PC-3 (cell line): ENCODE results near the gene TBPL1. TPM values are rescaled to one million over a fixed set of nuclear protein-coding genes. Genes with fewer than 3 reads are reported as not detected.

ENCODE experiments used
- ATAC-seq: fragments of 200-7000 bp; cut with Tn5 transposase; 2 replicates; pipeline ENCODE4 v1.9.1; 2020; ENCODE audit warnings: mild to moderate bottlenecking, moderate library complexity
- BruUV-seq: library from RNA; stranded (reverse); fragments of 400-500 nt; replicated peaks from 2 replicates; lab custom pipeline; 2021; lab: Mats Ljungman, UMichigan
- CTCF ChIA-PET: fragments of 300-600 bp; sonication (Branson Sonifier 250); formaldehyde crosslinking; loops from one replicate; lab custom pipeline; 2022; ENCODE audit warnings: antibody characterized with exemption; lab: Charles Lee
- POLR2A ChIA-PET: fragments of 300-600 bp; sonication (Branson Sonifier 250); formaldehyde crosslinking; loops from one replicate; lab custom pipeline; 2022; ENCODE audit warnings: antibody characterized with exemption; ENCODE audit not compliant: unreplicated experiment; lab: Charles Lee
- DNase-seq: peaks from one replicate; pipeline ENCODE4 v3.0.0-alpha.2; 2015
- H2AFZ ChIP-seq: fragments of 300-600 bp; sonication (generic); 2 replicates; pipeline ENCODE4 v1.6.0; 2016; ENCODE audit warnings: antibody characterized with exemption, low read length
- H3F3A ChIP-seq: fragments of 300-600 bp; sonication (generic); one replicate; pipeline ENCODE4 v1.6.0; 2017; ENCODE audit warnings: antibody characterized with exemption, low read length, control low read depth, mild to moderate bottlenecking; ENCODE audit not compliant: unreplicated experiment
- H3K27ac ChIP-seq: fragments of 300-600 bp; sonication (generic); 2 replicates; pipeline ENCODE4 v1.5.1; 2016; ENCODE audit warnings: mild to moderate bottlenecking, low read length
- H3K27me3 ChIP-seq: fragments of 300-600 bp; sonication (generic); 2 replicates; pipeline ENCODE4 v1.6.1; 2016; ENCODE audit warnings: low read length, mixed read lengths
- H3K36me3 ChIP-seq: fragments of 300-600 bp; sonication (generic); 2 replicates; pipeline ENCODE4 v1.6.1; 2016; ENCODE audit warnings: low read depth, mixed run types, low read length, mixed read lengths
- H3K4me1 ChIP-seq: fragments of 300-600 bp; sonication (generic); 2 replicates; pipeline ENCODE4 v1.5.1; 2016; ENCODE audit warnings: low read length; ENCODE audit not compliant: insufficient read depth
- H3K4me2 ChIP-seq: fragments of 300-600 bp; sonication (generic); 2 replicates; pipeline ENCODE4 v1.6.0; 2016; ENCODE audit warnings: low read length
- H3K4me3 ChIP-seq: fragments of 300-600 bp; sonication (generic); 2 replicates; pipeline ENCODE4 v1.5.1; 2016; ENCODE audit warnings: mild to moderate bottlenecking, low read length, mixed read lengths
- H3K79me2 ChIP-seq: fragments of 300-600 bp; sonication (generic); 2 replicates; pipeline ENCODE4 v1.6.1; 2017; ENCODE audit warnings: low read length, mixed read lengths
- H3K9ac ChIP-seq: fragments of 300-600 bp; sonication (generic); 2 replicates; pipeline ENCODE4 v1.6.0; 2016; ENCODE audit warnings: mild to moderate bottlenecking, low read length
- H3K9me2 ChIP-seq: fragments of 300-600 bp; sonication (generic); replicated peaks from 2 replicates; pipeline ENCODE4 v1.6.1; 2016; ENCODE audit warnings: mixed run types, low read length, mixed read lengths
- H3K9me3 ChIP-seq: fragments of 300-600 bp; sonication (generic); 2 replicates; pipeline ENCODE4 v1.6.1; 2016; ENCODE audit warnings: low read length, mixed read lengths
- H4K20me1 ChIP-seq: fragments of 300-600 bp; sonication (generic); 2 replicates; pipeline ENCODE4 v1.6.1; 2016; ENCODE audit warnings: low read length, mixed read lengths
- CTCF ChIP-seq: fragments of 300-600 bp; sonication (generic); conservative IDR thresholded peaks from 2 replicates; pipeline ENCODE4 v1.5.1; 2017; ENCODE audit warnings: antibody characterized with exemption, low read depth, mild to moderate bottlenecking, low read length
- EZH2 ChIP-seq: fragments of 300-600 bp; sonication (generic); IDR thresholded peaks from one replicate; pipeline ENCODE4 v1.6.1; 2017; ENCODE audit warnings: antibody characterized with exemption, mild to moderate bottlenecking, low read length; ENCODE audit not compliant: unreplicated experiment
- EZH2phosphoT487 ChIP-seq: fragments of 300-600 bp; sonication (generic); IDR thresholded peaks from 2 replicates; pipeline ENCODE4 v1.6.1; 2018; ENCODE audit warnings: mild to moderate bottlenecking, antibody characterized with exemption, low read length, borderline replicate concordance
- intact Hi-C: fragments of 100-400 bp; cut with micrococcal nuclease; formaldehyde crosslinking; loops from 2 replicates; pipeline ENCODE4 v1.9.0; 2023
- total RNA-seq: library from RNA; depleted of rRNA; stranded (reverse); fragments of >200 nt; gene quantifications from 2 replicates; pipeline ENCODE4 v1.2.3, GENCODE V29; 2014

TBPL1 gene
- total RNA-seq, 1 experiment from 2014 or later = 30.8 TPM

DNA sequence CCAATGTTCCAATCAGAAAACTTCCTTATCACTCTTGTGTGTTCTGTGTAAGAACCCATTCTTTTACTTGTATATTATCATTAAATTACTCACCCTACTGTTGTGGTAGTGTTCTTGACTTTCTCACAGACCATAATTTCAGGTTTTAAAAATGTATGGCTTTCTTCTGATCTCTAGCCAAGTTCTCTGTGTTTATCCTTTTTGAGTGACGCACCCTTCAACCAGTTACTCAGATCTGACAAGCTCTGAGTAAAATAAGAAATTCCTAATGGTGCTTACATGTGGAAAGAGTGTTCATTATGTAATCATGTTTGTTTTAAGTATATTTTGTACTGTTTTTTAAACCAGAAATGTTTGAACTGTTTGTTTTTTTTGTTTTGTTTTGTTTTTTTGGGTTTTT is 11.0 kb downstream of the TBPL1 start:
- BruUV-seq = no TSS peak
- Histone ChIP-seq H3K36me3 (no peaks in the 10 kb centered on the region), H3K79me2 (peaks cover 79% of the 10 kb centered on the region), H3K4me2 (no peak overlapping the region), H4K20me1 (no peaks in the 10 kb centered on the region; the same call in 1 of the 2 replicates), H3K9me2 (no peaks in the 10 kb centered on the region), H3K4me1 (peaks cover 19% of the 10 kb centered on the region), H3K9ac (no peak overlapping the region), H3F3A (no peaks in the 10 kb centered on the region), H3K27me3 (no peaks in the 10 kb centered on the region), H3K4me3 (no peak overlapping the region), H2AFZ (no peak overlapping the region), H3K9me3 (no peaks in the 10 kb centered on the region), H3K27ac (no peak overlapping the region)
- peak; percentile 89 for DNase-seq
- CTCF ChIA-PET = interaction anchor here (0.7 kb wide), 1 partner anchor 1570 kb away, joined by 4 read pairs; no protein-coding TSS in a partner anchor
- intact Hi-C loops = no loop called here
- TF ChIP-seq EZH2 (no peak), CTCF (no peak), EZH2phosphoT487 (no peak)
- POLR2A ChIA-PET = no interaction called here
- peak; percentile 81 for ATAC-seq

DNA sequence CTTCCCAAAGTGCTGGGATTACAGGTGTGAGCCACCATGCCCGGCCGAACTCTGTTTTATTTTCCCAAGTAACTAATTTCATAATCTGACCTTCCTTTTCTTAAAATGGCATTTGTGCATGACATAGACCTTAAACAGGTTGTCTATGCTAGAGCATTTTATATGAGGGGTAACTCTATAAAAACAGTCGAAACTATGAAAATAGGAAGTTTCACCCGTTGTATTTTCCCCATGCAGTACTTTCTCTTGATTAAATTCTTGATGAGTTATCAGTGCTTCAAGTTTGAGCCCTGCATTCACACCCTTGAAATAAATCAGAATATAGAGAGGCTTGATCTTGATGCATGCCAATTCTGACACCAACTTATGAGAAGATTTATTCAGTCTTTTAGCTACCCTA is 11.7 kb downstream of the TBPL1 start:
- ChIA-PET POLR2A (no interaction called here), CTCF (no interaction called here)
- no peak overlapping the region for H2AFZ ChIP-seq
- peaks cover 76% of the 10 kb centered on the region for H3K79me2 ChIP-seq
- TF ChIP-seq EZH2phosphoT487 (no peak), EZH2 (no peak), CTCF (no peak)
- DNase-seq (no peak), ATAC-seq (no peak)
- H4K20me1 ChIP-seq = no peaks in the 10 kb centered on the region; the same call in 1 of the 2 replicates
- H3K9ac ChIP-seq = no peak overlapping the region
- no TSS peak for BruUV-seq
- H3K4me3 ChIP-seq = no peak overlapping the region
- H3K27ac ChIP-seq = no peak overlapping the region
- H3K9me2 ChIP-seq = no peaks in the 10 kb centered on the region
- intact Hi-C loops = no loop called here
- H3K4me1 ChIP-seq = peaks cover 19% of the 10 kb centered on the region
- no peaks in the 10 kb centered on the region for H3K27me3 ChIP-seq
- H3K9me3 ChIP-seq = no peaks in the 10 kb centered on the region
- H3K36me3 ChIP-seq = no peaks in the 10 kb centered on the region
- H3K4me2 ChIP-seq = no peak overlapping the region
- no peaks in the 10 kb centered on the region for H3F3A ChIP-seq

DNA sequence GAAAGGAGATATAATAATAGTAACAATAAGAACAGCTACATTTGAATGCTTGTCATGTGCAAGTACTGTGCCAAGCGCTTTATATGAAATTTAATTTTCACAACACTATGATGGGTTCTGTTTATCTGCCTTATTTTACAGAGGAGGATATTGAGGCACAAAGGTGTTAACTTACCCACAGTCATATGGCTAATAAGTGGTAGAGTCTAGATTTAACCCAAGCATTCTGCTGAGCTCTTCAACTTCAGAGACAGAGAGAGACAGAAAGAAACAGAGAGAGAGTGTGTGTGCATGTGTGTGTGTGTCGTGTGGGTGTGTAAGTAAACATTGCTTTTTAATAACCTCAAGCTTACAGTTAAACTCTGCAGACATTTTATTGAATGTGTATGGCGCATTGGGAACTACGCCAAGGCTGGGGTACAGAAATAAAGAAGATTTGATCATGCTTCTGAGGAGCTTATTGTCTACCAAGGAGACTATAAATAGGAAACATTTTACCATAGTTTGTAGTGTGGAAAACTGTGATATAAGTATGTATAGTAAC is 12.9 kb downstream of the TBPL1 start:
- H2AFZ ChIP-seq = no peak overlapping the region
- no peaks in the 10 kb centered on the region for H3K36me3 ChIP-seq
- no peak for ATAC-seq
- ChIA-PET POLR2A (no interaction called here), CTCF (no interaction called here)
- H3K79me2 ChIP-seq = peaks cover 74% of the 10 kb centered on the region
- no TSS peak for BruUV-seq
- peaks cover 19% of the 10 kb centered on the region for H3K4me1 ChIP-seq
- TF ChIP-seq EZH2phosphoT487 = no peak
- no peak for TF ChIP-seq EZH2
- TF ChIP-seq CTCF = no peak
- no peaks in the 10 kb centered on the region for H3K9me2 ChIP-seq
- H3K4me2 ChIP-seq = no peak overlapping the region
- H3K9me3 ChIP-seq = no peaks in the 10 kb centered on the region
- intact Hi-C loops = no loop called here
- no peak overlapping the region for H3K4me3 ChIP-seq
- no peak overlapping the region for H3K9ac ChIP-seq
- no peaks in the 10 kb centered on the region for H3K27me3 ChIP-seq
- no peak for DNase-seq
- no peaks in the 10 kb centered on the region for H3F3A ChIP-seq
- no peaks in the 10 kb centered on the region for H4K20me1 ChIP-seq
- no peak overlapping the region for H3K27ac ChIP-seq
